ENCODE data around the gene TTLL4. TPM values are rescaled to one million over a fixed set of nuclear protein-coding genes. Genes with fewer than 3 reads are reported as not detected.
A peak's percentile ranks its signal among the peaks of the same experiment; 100 is the strongest.
"Not testable (repeated sequence)": the region's sequence is repeated elsewhere in the genome, so short reads cannot be mapped to it uniquely, and the experiment has no call there.

Gene TTLL4, protein sequence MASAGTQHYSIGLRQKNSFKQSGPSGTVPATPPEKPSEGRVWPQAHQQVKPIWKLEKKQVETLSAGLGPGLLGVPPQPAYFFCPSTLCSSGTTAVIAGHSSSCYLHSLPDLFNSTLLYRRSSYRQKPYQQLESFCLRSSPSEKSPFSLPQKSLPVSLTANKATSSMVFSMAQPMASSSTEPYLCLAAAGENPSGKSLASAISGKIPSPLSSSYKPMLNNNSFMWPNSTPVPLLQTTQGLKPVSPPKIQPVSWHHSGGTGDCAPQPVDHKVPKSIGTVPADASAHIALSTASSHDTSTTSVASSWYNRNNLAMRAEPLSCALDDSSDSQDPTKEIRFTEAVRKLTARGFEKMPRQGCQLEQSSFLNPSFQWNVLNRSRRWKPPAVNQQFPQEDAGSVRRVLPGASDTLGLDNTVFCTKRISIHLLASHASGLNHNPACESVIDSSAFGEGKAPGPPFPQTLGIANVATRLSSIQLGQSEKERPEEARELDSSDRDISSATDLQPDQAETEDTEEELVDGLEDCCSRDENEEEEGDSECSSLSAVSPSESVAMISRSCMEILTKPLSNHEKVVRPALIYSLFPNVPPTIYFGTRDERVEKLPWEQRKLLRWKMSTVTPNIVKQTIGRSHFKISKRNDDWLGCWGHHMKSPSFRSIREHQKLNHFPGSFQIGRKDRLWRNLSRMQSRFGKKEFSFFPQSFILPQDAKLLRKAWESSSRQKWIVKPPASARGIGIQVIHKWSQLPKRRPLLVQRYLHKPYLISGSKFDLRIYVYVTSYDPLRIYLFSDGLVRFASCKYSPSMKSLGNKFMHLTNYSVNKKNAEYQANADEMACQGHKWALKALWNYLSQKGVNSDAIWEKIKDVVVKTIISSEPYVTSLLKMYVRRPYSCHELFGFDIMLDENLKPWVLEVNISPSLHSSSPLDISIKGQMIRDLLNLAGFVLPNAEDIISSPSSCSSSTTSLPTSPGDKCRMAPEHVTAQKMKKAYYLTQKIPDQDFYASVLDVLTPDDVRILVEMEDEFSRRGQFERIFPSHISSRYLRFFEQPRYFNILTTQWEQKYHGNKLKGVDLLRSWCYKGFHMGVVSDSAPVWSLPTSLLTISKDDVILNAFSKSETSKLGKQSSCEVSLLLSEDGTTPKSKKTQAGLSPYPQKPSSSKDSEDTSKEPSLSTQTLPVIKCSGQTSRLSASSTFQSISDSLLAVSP
- 82.1 and 87.6 TPM in 2 replicates for total RNA-seq (2014; rRNA removed; shearing (Covaris generic))

GRCh38 chr2:218710687-218711549, at the start of gene TTLL4:
TTLL4 (plus strand) TSS chr2:218710835; CDS start chr2:218737677, 26,842 bp downstream.
- Histone ChIP-seq H3K36me3 (replicated peaks; ENCODE audit: control insufficient read depth, insufficient read depth, low read length) (peaks cover 2% of the 10 kb centered on the region), H3K4me3 (ENCODE audit: insufficient read depth, low read depth, low read length) (peak within 1 kb of the TSS; percentile 99), H3K27me3 (ENCODE audit: control insufficient read depth, insufficient read depth, low read length) (no peaks in the 10 kb centered on the region)
- peak; percentile 99 for DNase-seq

DNA sequence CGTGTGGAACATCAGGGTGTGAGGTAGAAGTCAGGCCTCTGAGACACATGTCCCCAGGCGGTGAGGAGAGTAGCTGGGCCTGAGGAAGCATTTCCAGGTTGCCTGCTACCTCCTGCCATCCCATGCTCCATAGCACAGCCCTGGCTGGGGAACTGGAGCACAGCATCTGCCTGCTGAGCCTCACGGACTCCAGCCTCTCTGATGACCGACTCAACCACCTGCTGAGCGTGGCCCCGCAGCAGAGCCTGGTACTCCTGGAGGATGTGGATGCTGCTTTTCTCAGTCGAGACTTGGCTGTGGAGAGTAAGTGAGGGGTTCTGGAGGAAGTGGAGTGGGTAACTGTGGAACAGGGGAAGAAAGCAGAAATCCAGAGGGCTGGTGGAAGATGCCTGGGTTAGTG, 48.3 kb upstream of the TTLL4 start:
- peaks cover 35% of the 10 kb centered on the region for H3K36me3 ChIP-seq (replicated peaks; ENCODE audit: control insufficient read depth, insufficient read depth, low read length)
- DNase-seq: no peak
- no peaks in the 10 kb centered on the region for H3K27me3 ChIP-seq (ENCODE audit: control insufficient read depth, insufficient read depth, low read length)
- H3K4me3 ChIP-seq (ENCODE audit: insufficient read depth, low read depth, low read length): no peak overlapping the region

GRCh38 chr2:218662827-218663226, 47.8 kb upstream of the TTLL4 start:
- H3K36me3 ChIP-seq (replicated peaks; ENCODE audit: control insufficient read depth, insufficient read depth, low read length): peaks cover 38% of the 10 kb centered on the region

GRCh38 chr2:218663901-218664300, 46.7 kb upstream of the TTLL4 start:
- H3K27me3 ChIP-seq (ENCODE audit: control insufficient read depth, insufficient read depth, low read length): no peaks in the 10 kb centered on the region
- peaks cover 40% of the 10 kb centered on the region for H3K36me3 ChIP-seq (replicated peaks; ENCODE audit: control insufficient read depth, insufficient read depth, low read length)
- no peak for DNase-seq
- H3K4me3 ChIP-seq (ENCODE audit: insufficient read depth, low read depth, low read length): no peak overlapping the region

More at GRCh38 chr2:218662827-218663226, 47.8 kb upstream of the TTLL4 start:
- Histone ChIP-seq H3K4me3 (ENCODE audit: insufficient read depth, low read depth, low read length) (no peak overlapping the region), H3K27me3 (ENCODE audit: control insufficient read depth, insufficient read depth, low read length) (no peaks in the 10 kb centered on the region)
- no peak for DNase-seq

GRCh38 chr2:218664653-218665052, 46.0 kb upstream of the TTLL4 start:
- DNase-seq: no peak
- Histone ChIP-seq H3K4me3 (ENCODE audit: insufficient read depth, low read depth, low read length) (no peak overlapping the region), H3K27me3 (ENCODE audit: control insufficient read depth, insufficient read depth, low read length) (no peaks in the 10 kb centered on the region), H3K36me3 (replicated peaks; ENCODE audit: control insufficient read depth, insufficient read depth, low read length) (peaks cover 40% of the 10 kb centered on the region)

DNA sequence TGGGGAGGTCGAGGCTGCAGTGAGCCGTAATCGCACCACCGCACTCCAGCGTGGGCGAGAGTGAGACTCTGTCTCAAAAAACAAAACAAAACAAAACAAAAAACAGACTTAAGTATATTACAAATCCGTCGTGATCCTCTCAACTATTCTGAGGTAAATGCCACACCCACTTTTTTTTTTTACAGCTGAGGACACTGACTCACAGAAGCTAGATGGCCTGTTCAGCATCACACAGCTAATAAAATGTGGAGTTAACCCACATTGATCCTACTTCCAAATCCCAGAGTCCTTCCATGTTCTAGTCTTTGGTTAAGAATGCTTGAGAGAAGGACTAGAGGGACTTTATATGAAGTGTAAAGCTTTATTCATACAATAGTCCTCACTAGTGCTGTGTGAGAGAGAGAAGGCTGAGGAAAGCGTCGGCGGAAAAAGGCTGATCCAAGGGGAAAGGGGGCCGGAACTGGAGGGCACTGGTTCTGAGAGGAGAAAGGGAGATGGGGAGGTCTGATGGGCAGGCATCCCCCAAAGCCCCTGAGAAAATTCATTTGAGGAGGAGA, 39.5 kb upstream of the TTLL4 start:
- peaks cover 12% of the 10 kb centered on the region for H3K36me3 ChIP-seq (replicated peaks; ENCODE audit: control insufficient read depth, insufficient read depth, low read length)
- H3K27me3 ChIP-seq (ENCODE audit: control insufficient read depth, insufficient read depth, low read length): no peaks in the 10 kb centered on the region
- DNase-seq: no peak
- H3K4me3 ChIP-seq (ENCODE audit: insufficient read depth, low read depth, low read length): peak overlapping the region; percentile 93

DNA sequence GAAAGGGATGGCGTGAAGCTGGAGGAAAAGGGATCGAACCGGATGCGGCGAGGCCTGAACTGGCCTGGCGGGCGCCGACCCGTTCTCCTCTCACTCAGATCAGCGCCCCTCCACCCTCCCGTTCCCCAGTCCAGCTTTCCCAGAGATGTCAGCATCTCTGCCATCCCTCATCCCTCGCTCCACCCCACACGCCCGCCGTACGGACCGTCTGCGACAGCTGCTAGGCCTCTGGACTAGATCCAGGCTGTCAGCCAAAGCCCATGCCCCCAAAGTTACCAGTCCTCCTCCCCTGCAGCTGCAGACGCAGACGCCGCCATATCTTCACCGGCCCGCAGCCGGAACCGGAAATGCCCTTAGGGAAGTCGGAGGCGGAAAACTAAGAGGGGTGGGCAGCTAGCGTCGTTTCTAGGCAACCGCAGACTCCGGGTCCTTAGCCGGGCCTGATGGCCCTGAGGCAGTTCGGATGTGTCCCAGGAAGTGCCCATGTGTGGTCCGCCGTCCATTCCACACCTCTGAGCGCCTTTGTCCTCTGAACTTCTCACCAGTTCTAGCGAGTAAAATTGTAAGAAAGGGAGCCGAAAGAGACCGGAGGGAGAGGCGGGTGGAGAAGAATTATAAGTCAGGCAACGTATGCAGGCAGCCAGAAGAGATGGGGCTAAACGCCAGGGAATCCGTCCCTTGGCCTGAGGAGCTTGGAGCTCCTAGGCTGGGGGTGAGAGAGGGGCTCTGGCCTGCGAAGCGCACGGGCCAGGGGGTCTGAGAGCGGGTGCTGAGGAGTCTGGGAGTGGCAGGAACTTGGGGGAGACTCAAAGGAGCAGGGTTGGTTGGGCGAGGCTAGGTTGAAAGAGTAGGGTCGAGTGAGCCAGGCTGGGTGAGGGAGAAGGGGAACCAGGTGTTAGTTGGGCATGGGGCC, 38.7 kb upstream of the TTLL4 start, which contains the start of the genes RNF25 and STK36:
TSS of gene RNF25 (minus strand) at position 349 of the 913 bp plus-strand sequence. CDS start at position 317, 32 bp downstream.
TSS of gene STK36 (plus strand) at position 433 of the 913 bp plus-strand sequence. CDS start 744 bp downstream, outside the sequence.
- H3K36me3 ChIP-seq (replicated peaks; ENCODE audit: control insufficient read depth, insufficient read depth, low read length): peaks cover 8% of the 10 kb centered on the region
- DNase-seq: peak; percentile 96
- H3K27me3 ChIP-seq (ENCODE audit: control insufficient read depth, insufficient read depth, low read length): no peaks in the 10 kb centered on the region
- H3K4me3 ChIP-seq (ENCODE audit: insufficient read depth, low read depth, low read length): peak within 1 kb of the TSS; percentile 93

- no peaks in the 10 kb centered on the region; the same call in none of the 2 replicates for H3K36me3 ChIP-seq (replicated peaks; ENCODE audit: control insufficient read depth, insufficient read depth, low read length)
- no peak for DNase-seq
- H3K4me3 ChIP-seq (ENCODE audit: insufficient read depth, low read depth, low read length): no peak overlapping the region
- H3K27me3 ChIP-seq (ENCODE audit: control insufficient read depth, insufficient read depth, low read length): no peaks in the 10 kb centered on the region
These were observed 31.5 kb upstream of the TTLL4 start for GRCh38 chr2:218679119-218679518.

GRCh38 chr2:218680061-218680460, 30.6 kb upstream of the TTLL4 start:
- Histone ChIP-seq H3K27me3 (ENCODE audit: control insufficient read depth, insufficient read depth, low read length) (no peaks in the 10 kb centered on the region), H3K36me3 (replicated peaks; ENCODE audit: control insufficient read depth, insufficient read depth, low read length) (peaks cover 1% of the 10 kb centered on the region), H3K4me3 (ENCODE audit: insufficient read depth, low read depth, low read length) (no peak overlapping the region)
- DNase-seq: no peak

DNA sequence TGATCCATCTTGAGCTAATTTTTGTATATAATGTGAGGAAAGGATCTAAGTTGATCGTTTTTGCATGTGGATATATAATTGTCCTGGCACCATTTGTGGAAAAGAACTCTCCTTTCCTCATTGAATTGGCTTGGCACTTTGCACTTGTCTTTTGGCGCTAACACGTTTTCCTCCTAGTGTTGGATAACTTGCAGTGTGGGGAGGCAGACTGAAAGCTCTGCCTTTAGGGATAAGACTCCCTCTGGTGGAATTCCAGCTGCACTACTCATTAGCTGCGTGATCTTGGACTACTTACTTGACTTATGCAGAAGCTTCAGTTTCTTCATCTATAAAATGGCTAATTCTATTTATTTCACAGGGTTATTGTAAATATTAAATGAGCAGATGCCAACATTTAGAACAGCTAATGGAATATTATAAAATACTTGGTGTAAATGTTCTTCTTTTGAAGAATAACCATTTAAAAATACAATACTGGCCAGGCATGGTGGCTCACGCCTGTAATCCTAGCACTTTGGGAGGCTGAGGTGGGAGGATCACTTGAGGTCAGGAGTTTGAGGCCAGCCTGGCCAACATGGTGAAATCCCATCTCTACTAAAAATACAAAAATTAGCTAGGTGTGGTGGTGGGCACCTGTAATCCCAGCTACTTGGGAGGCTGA, 23.1 kb upstream of the TTLL4 start:
- H3K36me3 ChIP-seq (replicated peaks; ENCODE audit: control insufficient read depth, insufficient read depth, low read length); H3K27me3 ChIP-seq (ENCODE audit: control insufficient read depth, insufficient read depth, low read length); H3K4me3 ChIP-seq (ENCODE audit: insufficient read depth, low read depth, low read length): not testable (repeated sequence)
- peak; percentile 80 for DNase-seq

GRCh38 chr2:218691234-218691633, 19.4 kb upstream of the TTLL4 start:
- Histone ChIP-seq H3K36me3 (replicated peaks; ENCODE audit: control insufficient read depth, insufficient read depth, low read length) (peaks cover 11% of the 10 kb centered on the region), H3K4me3 (ENCODE audit: insufficient read depth, low read depth, low read length) (no peak overlapping the region), H3K27me3 (ENCODE audit: control insufficient read depth, insufficient read depth, low read length) (no peaks in the 10 kb centered on the region)
- DNase-seq: no peak

Data from H7 (cell line).